Right atrium auricular region (tissue), 2 donors: Measurements from ENCODE around the gene PCDH7. TPM values are rescaled to one million over a fixed set of nuclear protein-coding genes. Genes with fewer than 3 reads are reported as not detected.
A peak's percentile ranks its signal among the peaks of the same experiment; 100 is the strongest.

ENCODE experiments used
- DNase-seq: peaks from one replicate; pipeline ENCODE4 v3.0.0-alpha.2; 2019; ENCODE audit warnings: low spot score
- H3K27ac ChIP-seq, 2 donors: fragments of 200-600 bp; sonication (generic); 1 replicate in 1 of 2; 2 replicates in 1 of 2; pipeline ENCODE4 v1.5.1; 2016 to 2019
- H3K27me3 ChIP-seq, 2 donors: fragments of 200-600 bp; sonication (generic); one replicate each; pipeline versions ENCODE4 v1.5.1 to v1.6.0; 2017 to 2019
- H3K36me3 ChIP-seq: fragments of 200-600 bp; sonication (generic); one replicate; pipeline ENCODE4 v1.5.1; 2016
- H3K4me1 ChIP-seq, 2 donors: fragments of 200-600 bp; sonication (generic); one replicate each; pipeline versions ENCODE4 v1.5.1 to v1.6.0; 2017 to 2019
- H3K4me3 ChIP-seq, 2 donors: fragments of 200-600 bp; sonication (generic); 1 replicate in 1 of 2; 2 replicates in 1 of 2; pipeline ENCODE4 v1.5.1; 2017 to 2019; ENCODE audit warnings: mild to moderate bottlenecking in 1 of 2, moderate library complexity in 1 of 2
- H3K9me3 ChIP-seq, 2 donors: fragments of 200-600 bp; sonication (generic); one replicate each; pipeline ENCODE4 v1.5.1; 2019
- total RNA-seq, 2 donors: library from RNA; depleted of rRNA; stranded (reverse); fragments of >200 nt; gene quantifications; one replicate each; pipeline ENCODE4 v1.1.0, GENCODE V29; 2016
- TF ChIP-seq, protein P1 (sequence below), 2 donors: fragments of 200-600 bp; sonication (generic); IDR thresholded peaks; one replicate each; pipeline ENCODE4 v1.5.1; 2019; ENCODE audit warnings: antibody characterized with exemption in 2 of 2

PCDH7 gene, protein sequence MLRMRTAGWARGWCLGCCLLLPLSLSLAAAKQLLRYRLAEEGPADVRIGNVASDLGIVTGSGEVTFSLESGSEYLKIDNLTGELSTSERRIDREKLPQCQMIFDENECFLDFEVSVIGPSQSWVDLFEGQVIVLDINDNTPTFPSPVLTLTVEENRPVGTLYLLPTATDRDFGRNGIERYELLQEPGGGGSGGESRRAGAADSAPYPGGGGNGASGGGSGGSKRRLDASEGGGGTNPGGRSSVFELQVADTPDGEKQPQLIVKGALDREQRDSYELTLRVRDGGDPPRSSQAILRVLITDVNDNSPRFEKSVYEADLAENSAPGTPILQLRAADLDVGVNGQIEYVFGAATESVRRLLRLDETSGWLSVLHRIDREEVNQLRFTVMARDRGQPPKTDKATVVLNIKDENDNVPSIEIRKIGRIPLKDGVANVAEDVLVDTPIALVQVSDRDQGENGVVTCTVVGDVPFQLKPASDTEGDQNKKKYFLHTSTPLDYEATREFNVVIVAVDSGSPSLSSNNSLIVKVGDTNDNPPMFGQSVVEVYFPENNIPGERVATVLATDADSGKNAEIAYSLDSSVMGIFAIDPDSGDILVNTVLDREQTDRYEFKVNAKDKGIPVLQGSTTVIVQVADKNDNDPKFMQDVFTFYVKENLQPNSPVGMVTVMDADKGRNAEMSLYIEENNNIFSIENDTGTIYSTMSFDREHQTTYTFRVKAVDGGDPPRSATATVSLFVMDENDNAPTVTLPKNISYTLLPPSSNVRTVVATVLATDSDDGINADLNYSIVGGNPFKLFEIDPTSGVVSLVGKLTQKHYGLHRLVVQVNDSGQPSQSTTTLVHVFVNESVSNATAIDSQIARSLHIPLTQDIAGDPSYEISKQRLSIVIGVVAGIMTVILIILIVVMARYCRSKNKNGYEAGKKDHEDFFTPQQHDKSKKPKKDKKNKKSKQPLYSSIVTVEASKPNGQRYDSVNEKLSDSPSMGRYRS (N-terminal part only)
- total RNA-seq, result 10 to 100 TPM in 1 of 2 donors, 1 to 10 TPM in 1; 6.6 to 16.8 TPM

- DNase-seq, result no peak
- Histone ChIP-seq H3K9me3 (no peaks in the 10 kb centered on the region), H3K36me3 (no peaks in the 10 kb centered on the region), H3K4me3 (peak within 1 kb of the TSS; percentile 34 to 53), H3K4me1 (peaks cover 0 to 44% of the 10 kb centered on the region in 2 donors), H3K27ac (peak within 1 kb of the TSS; percentile 14 to 54), H3K27me3 (peaks cover 8 to 20% of the 10 kb centered on the region in 2 donors)
- TF ChIP-seq, protein P1, sequence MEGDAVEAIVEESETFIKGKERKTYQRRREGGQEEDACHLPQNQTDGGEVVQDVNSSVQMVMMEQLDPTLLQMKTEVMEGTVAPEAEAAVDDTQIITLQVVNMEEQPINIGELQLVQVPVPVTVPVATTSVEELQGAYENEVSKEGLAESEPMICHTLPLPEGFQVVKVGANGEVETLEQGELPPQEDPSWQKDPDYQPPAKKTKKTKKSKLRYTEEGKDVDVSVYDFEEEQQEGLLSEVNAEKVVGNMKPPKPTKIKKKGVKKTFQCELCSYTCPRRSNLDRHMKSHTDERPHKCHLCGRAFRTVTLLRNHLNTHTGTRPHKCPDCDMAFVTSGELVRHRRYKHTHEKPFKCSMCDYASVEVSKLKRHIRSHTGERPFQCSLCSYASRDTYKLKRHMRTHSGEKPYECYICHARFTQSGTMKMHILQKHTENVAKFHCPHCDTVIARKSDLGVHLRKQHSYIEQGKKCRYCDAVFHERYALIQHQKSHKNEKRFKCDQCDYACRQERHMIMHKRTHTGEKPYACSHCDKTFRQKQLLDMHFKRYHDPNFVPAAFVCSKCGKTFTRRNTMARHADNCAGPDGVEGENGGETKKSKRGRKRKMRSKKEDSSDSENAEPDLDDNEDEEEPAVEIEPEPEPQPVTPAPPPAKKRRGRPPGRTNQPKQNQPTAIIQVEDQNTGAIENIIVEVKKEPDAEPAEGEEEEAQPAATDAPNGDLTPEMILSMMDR (IDR thresholded peaks at IDR 0.05), result no peak
Observed at GRCh38 chr4:30720021-30720660, at the start of gene PCDH7. Gene PCDH7 (plus strand): TSS chr4:30720369. CDS start chr4:30721423, 1,054 bp downstream.

DNA sequence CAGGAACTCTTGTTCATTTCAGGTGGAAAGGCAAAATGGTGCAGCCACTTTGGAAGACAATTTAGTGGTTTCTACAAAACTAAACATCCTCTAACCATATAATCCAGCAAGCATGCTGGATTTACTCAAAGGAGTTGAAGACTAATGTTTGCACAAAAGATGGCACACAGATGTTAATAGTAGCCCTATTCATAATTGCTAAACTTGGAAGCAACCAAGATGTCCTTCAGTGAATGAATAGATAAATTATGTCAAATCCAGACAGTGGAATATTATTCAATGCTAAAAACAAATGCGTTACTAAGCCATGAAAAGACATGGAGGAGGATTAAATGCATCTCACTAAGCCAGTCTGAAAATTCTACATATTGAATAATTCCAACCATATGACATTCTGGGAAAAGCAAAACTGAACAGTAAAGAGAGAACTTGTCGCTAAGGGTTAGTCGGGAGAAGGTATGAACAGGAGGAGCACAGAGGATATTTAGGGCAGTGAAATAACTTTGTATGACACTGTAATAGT lies 48.2 kb upstream of the PCDH7 start:
- no peak overlapping the region for H3K4me3 ChIP-seq
- TF ChIP-seq, protein P1 (IDR thresholded peaks at IDR 0.05), result no peak
- DNase-seq, result no peak
- no peaks in the 10 kb centered on the region for H3K9me3 ChIP-seq
- H3K27ac ChIP-seq, result no peak overlapping the region
- H3K4me1 ChIP-seq, result no peaks in the 10 kb centered on the region
- no peaks in the 10 kb centered on the region for H3K36me3 ChIP-seq
- no peaks in the 10 kb centered on the region for H3K27me3 ChIP-seq

- TF ChIP-seq, protein P1 (IDR thresholded peaks at IDR 0.05), result no peak
- Histone ChIP-seq H3K4me3 (no peak overlapping the region), H3K4me1 (no peaks in the 10 kb centered on the region), H3K27ac (no peak overlapping the region), H3K9me3 (no peaks in the 10 kb centered on the region), H3K27me3 (no peaks in the 10 kb centered on the region), H3K36me3 (no peaks in the 10 kb centered on the region)
- DNase-seq, result no peak
Observed at GRCh38 chr4:30696191-30696590, 24.0 kb upstream of the PCDH7 start.

GRCh38 chr4:30714408-30715031 lies 5.6 kb upstream of the PCDH7 start:
- no peak for DNase-seq
- TF ChIP-seq, protein P1 (IDR thresholded peaks at IDR 0.05), result peak; percentile 49 to 69

DNA sequence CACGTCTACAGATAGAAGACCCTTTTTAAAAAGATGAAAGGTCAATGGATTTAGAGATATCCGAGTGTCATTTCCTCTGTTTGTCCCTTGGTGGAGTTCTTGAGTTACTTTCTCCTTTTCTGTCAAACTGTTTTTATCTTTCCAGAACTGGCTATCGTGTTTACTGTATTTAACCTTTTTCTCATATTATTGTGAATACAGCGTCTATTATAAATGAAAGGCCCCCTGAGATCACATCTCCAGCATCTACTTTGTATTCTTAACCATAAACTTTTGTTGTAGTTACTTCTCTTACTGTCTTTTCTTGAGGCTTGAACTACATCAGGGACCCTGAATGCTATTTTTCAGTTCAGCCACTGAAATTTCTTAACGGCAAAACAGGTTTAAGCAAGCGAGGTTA lies 4.0 kb upstream of the PCDH7 start:
- peak overlapping the region in 1 of 2 donors; percentile 30 for H3K4me3 ChIP-seq
- peaks cover 7 to 8% of the 10 kb centered on the region in 2 donors for H3K27me3 ChIP-seq
- H3K27ac ChIP-seq, result no peak overlapping the region
- no peaks in the 10 kb centered on the region for H3K36me3 ChIP-seq
- no peak for DNase-seq
- TF ChIP-seq, protein P1 (IDR thresholded peaks at IDR 0.05), result peak; percentile 20 to 47
- H3K4me1 ChIP-seq, result peaks cover 0 to 40% of the 10 kb centered on the region in 2 donors
- H3K9me3 ChIP-seq, result no peaks in the 10 kb centered on the region

More at GRCh38 chr4:30714408-30715031, 5.6 kb upstream of the PCDH7 start:
- Histone ChIP-seq H3K27ac (no peak overlapping the region), H3K27me3 (peaks cover 0 to 7% of the 10 kb centered on the region in 2 donors), H3K4me1 (peaks cover 0 to 24% of the 10 kb centered on the region in 2 donors), H3K36me3 (no peaks in the 10 kb centered on the region), H3K4me3 (no peak overlapping the region), H3K9me3 (peaks cover 0 to 14% of the 10 kb centered on the region in 2 donors)
